Type B pancreatic cell (in vitro differentiated cells): ENCODE results near the gene IL11. TPM values are rescaled to one million over a fixed set of nuclear protein-coding genes. Genes with fewer than 3 reads are reported as not detected.

ENCODE experiments used
- DNase-seq: peaks from one replicate; pipeline ENCODE4 v3.0.0; 2021; ENCODE audit warnings: mixed read lengths; ENCODE audit not compliant: unreplicated experiment; ENCODE audit errors: extremely low spot score
- H3K27ac Mint-ChIP-seq: 2 replicates; pipeline ENCODE4 v1.8.0; 2021; ENCODE audit warnings: mild to moderate bottlenecking, mixed read lengths
- H3K27me3 Mint-ChIP-seq: 2 replicates; pipeline ENCODE4 v1.8.0; 2021; ENCODE audit warnings: mixed read lengths
- H3K36me3 Mint-ChIP-seq: 2 replicates; pipeline ENCODE4 v1.8.0; 2021; ENCODE audit warnings: mixed read lengths
- H3K4me1 Mint-ChIP-seq: one replicate; pipeline ENCODE4 v1.8.0; 2021; ENCODE audit warnings: mixed read lengths; ENCODE audit not compliant: unreplicated experiment
- H3K4me3 Mint-ChIP-seq: 2 replicates; pipeline ENCODE4 v1.8.0; 2021; ENCODE audit warnings: mild to moderate bottlenecking, mixed read lengths
- H3K9me3 Mint-ChIP-seq: 2 replicates; pipeline ENCODE4 v1.8.0; 2021; ENCODE audit warnings: mixed read lengths
- total RNA-seq: library from RNA; stranded (reverse); gene quantifications from 2 replicates; pipeline ENCODE4 v1.2.1, GENCODE V29; 2021; ENCODE audit warnings: low replicate concordance
- TF ChIP-seq, protein P1 (sequence below): fragments of 200-600 bp; sonication (generic); conservative IDR thresholded peaks from 2 replicates; pipeline ENCODE4 v1.5.0; 2021; ENCODE audit warnings: antibody characterized with exemption, mild to moderate bottlenecking

IL11 gene
- total RNA-seq, 1 donor from 2014 or later = 0.46 TPM

DNA sequence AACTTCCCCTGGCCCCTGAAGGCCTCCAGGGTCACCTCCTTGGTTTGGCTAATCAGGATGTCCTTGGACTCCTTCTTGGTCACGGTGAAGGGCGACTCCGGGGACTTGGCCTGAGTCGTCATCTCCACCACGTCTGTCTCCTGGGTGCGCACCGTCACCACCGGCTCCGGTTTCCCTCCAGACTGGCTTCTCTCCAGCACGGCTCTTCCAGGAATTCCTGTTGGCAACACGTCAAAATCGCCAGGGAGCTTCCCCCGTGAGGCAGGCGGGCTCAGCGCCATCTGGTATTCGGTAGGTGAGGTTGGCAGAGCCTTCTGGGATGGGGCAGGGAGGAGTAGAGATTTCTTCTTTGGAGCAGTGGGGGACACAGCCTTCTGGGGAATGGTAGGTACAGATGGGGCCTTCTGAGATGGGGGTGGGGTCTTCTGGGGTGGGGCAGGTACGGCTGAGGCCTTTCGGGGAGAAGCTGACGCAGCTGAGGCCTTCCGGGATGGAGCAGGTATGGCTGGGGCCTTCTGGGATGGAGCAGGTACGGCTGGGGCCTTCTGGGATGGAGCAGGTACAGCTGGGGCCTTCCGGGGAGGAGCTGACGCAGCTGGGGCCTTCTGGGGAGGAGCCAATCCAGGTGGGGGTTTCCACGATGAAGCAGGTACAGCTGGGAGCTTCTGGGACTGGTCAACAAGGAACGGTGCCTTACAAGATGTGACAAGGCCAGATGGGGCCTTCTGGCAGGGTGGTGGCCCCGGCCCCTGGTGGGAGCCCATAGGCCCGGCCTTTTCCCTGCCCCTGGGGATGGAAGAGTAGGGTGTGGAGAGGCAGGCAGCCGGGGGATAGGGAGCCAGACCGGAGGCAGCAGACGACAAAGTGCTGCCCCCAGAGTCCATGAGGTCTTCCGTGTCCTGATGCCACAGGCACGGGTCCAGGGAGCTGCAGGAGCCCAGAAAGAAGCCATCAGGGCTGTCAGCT, 11.0 kb downstream of the IL11 start:
- TF ChIP-seq, protein P1, sequence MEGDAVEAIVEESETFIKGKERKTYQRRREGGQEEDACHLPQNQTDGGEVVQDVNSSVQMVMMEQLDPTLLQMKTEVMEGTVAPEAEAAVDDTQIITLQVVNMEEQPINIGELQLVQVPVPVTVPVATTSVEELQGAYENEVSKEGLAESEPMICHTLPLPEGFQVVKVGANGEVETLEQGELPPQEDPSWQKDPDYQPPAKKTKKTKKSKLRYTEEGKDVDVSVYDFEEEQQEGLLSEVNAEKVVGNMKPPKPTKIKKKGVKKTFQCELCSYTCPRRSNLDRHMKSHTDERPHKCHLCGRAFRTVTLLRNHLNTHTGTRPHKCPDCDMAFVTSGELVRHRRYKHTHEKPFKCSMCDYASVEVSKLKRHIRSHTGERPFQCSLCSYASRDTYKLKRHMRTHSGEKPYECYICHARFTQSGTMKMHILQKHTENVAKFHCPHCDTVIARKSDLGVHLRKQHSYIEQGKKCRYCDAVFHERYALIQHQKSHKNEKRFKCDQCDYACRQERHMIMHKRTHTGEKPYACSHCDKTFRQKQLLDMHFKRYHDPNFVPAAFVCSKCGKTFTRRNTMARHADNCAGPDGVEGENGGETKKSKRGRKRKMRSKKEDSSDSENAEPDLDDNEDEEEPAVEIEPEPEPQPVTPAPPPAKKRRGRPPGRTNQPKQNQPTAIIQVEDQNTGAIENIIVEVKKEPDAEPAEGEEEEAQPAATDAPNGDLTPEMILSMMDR = no peak
- peaks cover 33% of the 10 kb centered on the region for H3K27me3 Mint-ChIP-seq
- H3K4me3 Mint-ChIP-seq = no peak overlapping the region
- peaks cover 7% of the 10 kb centered on the region for H3K4me1 Mint-ChIP-seq
- H3K27ac Mint-ChIP-seq = no peak overlapping the region
- H3K9me3 Mint-ChIP-seq = no peaks in the 10 kb centered on the region
- no peak for DNase-seq
- H3K36me3 Mint-ChIP-seq = no peaks in the 10 kb centered on the region

DNA sequence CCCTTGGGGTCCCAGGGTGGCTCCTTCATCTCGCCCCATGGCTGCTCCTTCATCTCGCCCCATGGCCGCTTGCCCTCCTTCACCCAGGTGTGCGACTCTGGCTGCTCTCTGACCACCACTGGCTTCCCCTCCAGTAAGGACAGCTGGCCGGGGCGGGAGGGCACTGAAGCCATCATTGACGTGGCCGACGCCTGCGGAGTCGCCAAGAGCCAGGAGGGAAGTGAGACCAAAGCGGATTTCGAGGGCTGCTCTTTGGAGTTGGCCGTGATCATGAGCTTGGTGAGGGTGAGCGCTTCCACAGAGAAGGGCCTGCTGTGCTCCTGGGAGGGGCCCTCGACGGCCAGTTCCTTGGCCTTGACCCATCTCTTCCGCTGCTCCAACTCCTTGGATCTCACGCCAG, 11.8 kb downstream of the IL11 start:
- TF ChIP-seq, protein P1 = no peak
- Mint-ChIP-seq H3K27ac (no peak overlapping the region), H3K9me3 (no peaks in the 10 kb centered on the region), H3K4me3 (no peak overlapping the region), H3K36me3 (no peaks in the 10 kb centered on the region), H3K27me3 (peaks cover 40% of the 10 kb centered on the region), H3K4me1 (peaks cover 7% of the 10 kb centered on the region)
- no peak for DNase-seq

DNA sequence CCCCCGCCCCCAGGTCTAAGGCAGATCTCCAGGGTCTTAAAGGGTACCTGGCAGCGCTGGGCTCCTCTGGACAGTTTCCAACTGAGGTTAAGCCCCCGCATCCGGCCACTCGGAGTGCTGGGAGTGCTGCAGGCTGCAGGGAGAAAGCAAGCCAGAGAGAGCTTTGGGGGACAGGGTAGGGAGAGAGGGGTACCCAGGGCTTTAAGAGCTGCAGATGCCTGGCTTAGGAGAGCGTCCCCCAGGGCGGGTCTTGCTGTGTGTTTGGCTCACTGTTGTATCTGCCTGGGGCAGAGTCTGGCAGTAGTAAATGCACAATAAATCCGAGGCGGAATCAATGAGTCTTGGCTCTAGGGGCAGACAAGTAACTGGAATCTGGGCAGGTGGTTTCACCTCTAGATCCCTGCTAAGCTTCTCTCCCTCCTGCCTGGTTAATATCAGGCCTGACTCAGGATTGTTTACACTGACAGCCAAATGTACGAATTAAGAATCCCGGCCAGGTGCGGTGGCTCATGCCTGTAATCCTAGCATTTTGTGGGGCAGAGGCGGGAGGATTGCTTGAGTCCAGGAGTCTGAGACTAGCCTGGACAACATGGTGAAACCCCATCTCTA, 14.9 kb downstream of the IL11 start:
- H3K27me3 Mint-ChIP-seq = peaks cover 72% of the 10 kb centered on the region

DNA sequence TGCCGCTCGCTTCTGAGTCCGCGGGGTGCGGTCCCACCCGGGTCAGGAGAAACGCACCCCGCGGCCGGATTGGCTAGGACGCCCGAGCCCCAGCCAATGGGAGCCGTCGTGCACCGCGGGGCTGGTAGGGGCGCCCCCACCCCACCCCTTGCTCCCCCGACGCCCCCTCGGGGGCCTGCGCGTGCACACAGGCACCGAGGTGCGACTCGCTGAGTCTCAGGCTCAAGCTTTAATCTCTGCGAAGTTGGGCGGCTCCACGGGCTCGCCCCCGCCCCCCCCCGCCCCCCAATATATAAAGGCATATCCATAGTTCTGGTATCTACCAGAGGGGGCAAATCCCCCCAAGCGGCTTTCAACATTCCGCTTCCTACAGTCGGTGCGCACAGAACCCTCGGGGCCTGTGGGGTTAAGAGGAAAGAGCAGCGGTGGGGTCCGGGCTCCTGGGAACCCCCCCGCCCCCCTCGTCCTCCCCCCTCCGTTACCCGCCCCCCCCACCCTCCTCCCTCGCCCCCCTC, 15.5 kb downstream of the IL11 start, which contains the start of gene COX6B2:
COX6B2 (minus strand) TSS at position 22 of the 515 bp plus-strand sequence. CDS start 198 bp downstream, outside the sequence.
- Mint-ChIP-seq H3K4me3 (peak within 1 kb of the TSS; percentile 79), H3K27ac (no peak within 1 kb of the TSS), H3K36me3 (no peaks in the 10 kb centered on the region), H3K27me3 (peaks cover 72% of the 10 kb centered on the region), H3K9me3 (no peaks in the 10 kb centered on the region), H3K4me1 (peaks cover 7% of the 10 kb centered on the region)
- no peak for DNase-seq
- TF ChIP-seq, protein P1 = no peak

More for the DNA sequence above, 14.9 kb downstream of the IL11 start:
- no peak for DNase-seq
- no peaks in the 10 kb centered on the region for H3K36me3 Mint-ChIP-seq
- no peak overlapping the region for H3K27ac Mint-ChIP-seq
- H3K9me3 Mint-ChIP-seq = no peaks in the 10 kb centered on the region
- TF ChIP-seq, protein P1 = no peak
- H3K4me3 Mint-ChIP-seq = peak overlapping the region; percentile 51
- peaks cover 7% of the 10 kb centered on the region for H3K4me1 Mint-ChIP-seq

DNA sequence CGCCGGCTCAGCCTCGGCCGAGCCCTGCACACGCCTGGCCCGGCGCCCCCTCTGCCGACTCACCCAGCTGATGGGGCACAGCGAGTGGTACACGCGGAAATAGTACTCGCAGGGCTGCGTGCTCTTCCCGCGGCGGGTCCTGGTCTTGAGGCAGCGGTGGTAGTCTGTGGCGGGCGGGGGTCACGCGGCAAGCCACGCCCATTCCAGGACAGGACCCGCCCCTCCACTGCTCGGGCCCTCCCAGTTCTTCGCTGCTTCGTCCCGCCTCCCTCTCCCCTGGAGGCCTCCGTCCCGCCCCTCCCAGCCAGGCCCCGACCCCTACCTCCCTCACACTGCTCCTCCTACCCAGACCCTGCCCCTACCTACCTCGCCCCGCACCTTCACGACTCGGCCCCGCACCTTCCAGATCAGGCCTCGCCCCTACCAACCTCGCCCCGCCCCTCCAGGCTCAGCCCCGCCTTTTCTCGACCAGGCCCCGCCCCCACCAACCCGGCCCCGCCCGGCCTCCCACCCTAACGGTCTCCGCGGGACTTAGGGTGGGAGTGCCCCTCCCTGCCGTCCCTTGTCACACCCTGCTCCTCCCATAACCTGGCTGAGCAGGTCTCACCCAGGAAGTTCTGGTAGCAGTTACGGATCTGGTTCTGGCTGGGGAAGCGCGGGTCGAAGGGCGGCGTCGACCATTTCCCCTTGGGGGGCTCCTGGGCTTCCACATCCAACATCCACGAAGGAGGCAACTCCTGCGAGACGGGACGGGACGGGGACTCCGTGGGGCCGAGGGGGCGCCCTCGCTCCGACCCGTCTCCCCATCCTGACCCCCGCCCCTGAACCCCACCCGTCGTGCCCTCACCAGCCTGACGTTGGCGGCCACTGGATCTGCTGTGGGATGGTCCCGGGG, 16.2 kb downstream of the IL11 start:
- no peak overlapping the region for H3K27ac Mint-ChIP-seq
- peaks cover 7% of the 10 kb centered on the region for H3K4me1 Mint-ChIP-seq
- H3K36me3 Mint-ChIP-seq = no peaks in the 10 kb centered on the region
- H3K9me3 Mint-ChIP-seq = no peaks in the 10 kb centered on the region
- peaks cover 72% of the 10 kb centered on the region for H3K27me3 Mint-ChIP-seq
- TF ChIP-seq, protein P1 = no peak
- H3K4me3 Mint-ChIP-seq = peak overlapping the region; percentile 79
- DNase-seq = peak; percentile 75
